OCI-M1 (cell line): ENCODE measurements around the gene USP10.
A peak's percentile ranks its signal among the peaks of the same experiment; 100 is the strongest.

ENCODE experiments used
- DNase-seq: peaks from one replicate; lab custom pipeline; 2025; lab: John Stamatoyannopoulos, UW

Gene USP10

DNA sequence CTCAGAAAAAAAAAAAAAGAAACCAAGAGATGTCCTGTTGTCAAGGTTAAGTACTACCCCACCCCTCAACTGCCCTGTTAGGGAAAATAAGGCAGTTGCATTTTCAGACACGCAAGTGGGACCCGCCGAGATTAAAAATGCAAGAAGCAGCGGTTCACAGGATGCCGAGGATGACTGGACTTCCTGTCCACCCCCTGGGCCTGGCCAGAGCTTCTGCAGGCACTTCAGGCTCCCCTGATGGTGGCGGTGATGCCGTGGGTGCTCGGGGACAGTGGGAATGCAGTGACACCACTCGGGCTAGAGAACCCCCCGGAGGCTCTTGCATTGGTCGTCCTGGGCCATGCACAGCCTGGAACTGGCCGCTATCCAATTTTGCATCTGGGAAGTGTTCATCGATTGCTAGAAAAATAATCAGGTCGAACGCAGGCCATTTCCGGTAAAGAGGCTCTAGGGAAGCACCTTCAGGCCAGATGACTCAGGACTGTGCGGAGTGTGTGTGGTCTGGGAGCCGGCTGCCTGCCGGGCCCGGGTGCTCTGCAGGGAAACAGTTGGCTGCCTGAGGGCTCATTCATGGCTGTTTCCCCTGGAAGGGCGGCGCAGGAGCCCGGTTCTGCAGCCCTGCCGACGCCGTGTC lies 106.6 kb downstream of the USP10 start:
- DNase-seq, result peak; percentile 83

DNA sequence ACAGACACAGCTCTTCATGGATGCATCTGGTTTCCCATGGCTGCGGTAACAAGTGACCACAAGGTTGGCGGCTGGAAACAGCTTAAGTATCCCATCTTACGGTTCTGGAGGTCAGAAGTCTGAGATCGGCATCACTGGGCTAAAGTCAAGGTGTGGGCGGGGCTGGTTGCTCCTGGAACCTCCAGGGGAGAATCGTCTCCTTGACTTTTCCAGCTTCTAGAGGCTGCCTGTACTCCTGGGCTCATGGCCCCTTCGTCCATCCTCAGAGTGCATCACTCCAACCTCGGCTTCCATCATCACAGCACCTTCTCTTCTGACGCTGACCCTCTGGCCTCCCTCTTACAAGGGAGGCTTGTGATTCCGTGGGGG lies 107.1 kb downstream of the USP10 start:
- DNase-seq, result no peak

DNA sequence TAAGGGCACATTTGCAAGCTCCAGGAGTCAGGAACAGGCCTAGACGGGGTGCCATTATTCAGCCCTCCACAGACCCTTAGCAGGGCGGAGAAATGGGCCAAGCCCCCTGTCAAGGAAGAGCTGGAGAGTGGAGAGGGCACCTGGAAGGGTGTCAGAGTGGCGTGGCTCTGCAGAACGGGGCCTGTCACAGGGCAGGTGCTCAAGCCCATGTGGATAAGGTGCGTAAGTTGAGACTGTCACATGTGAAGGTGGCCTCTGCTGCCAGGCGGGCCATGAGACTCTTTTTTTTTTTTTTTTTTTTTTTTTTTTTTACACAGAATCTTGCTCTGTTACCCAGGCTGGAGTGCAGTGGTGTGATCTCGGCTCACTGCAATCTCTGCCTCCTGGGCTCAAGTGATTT lies 108.0 kb downstream of the USP10 start:
- DNase-seq, result no peak

DNA sequence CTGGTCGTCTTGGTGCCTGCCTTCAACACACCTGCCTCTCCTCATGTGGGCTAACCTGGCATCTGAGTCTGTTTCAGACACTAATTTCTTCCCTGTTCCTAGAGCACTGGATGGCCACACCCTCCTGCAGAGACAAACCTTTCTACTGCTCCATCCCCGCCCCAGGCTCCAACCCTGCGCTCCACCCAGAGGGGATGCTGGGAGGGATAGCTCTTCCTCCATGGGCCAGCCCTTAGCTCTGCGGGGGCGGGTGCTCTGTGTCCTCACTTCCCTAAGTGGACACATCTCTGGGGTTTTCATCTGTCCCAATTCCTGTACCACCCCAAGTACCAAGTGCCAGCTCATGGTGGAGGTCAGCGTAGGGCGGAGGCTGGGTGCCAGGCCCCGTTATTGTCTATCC lies 109.0 kb downstream of the USP10 start:
- DNase-seq, result no peak

DNA sequence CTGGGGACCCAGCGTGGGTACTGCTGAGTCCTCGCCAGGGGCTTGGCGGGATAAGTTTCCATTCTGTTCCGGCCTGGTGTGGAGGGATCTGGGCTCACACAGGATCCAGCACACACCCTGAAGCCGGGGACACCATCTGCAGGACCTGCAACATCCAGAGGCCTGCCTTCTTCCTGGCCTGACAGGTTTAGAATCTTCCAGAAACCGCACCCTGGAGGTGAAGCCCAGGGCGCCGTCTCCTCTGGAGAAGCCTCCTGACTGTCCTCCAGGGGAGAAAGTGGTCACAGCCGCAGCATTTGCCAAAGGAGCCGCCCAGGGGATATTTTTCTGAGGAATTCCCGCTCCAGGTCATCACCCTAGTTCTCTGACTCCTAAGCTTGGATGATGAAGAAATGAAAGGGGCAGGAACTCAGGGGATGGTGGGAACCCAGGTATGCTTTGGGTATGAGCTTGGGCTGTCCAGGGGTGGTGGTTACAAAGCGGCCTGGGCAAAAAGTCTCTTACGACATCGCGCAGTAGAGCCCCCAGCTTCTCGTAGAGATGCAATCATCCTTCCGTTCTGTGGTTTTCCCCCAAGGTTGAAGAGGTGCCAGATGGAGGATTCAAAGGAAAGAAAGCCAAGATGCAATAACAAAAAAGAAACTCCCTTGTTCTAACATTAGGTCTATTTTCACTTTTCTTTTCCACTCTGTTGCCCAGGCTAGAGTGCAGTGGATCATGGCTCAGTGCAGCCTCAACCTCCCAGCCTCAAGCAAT lies 110.9 kb downstream of the USP10 start:
- peak; percentile 50 for DNase-seq

DNA sequence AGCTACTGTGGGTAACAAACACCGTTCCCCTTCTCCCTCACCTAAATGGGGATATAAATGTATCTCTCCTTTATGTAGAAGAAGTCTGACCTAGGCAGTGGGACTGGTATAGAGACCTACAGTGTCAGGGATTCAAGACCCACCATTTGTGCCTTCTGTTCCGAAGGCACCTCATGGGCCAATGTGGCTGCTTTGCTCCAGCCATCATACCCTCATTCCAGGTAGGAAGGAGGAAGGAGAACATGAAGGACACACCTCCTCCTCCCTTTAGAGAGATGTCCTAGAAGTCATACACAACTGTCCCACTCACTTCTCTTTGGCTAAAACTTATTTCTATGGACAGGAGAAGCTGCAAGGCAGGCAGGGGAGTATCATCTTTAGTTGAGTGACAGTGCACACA lies 111.7 kb downstream of the USP10 start:
- DNase-seq, result no peak

DNA sequence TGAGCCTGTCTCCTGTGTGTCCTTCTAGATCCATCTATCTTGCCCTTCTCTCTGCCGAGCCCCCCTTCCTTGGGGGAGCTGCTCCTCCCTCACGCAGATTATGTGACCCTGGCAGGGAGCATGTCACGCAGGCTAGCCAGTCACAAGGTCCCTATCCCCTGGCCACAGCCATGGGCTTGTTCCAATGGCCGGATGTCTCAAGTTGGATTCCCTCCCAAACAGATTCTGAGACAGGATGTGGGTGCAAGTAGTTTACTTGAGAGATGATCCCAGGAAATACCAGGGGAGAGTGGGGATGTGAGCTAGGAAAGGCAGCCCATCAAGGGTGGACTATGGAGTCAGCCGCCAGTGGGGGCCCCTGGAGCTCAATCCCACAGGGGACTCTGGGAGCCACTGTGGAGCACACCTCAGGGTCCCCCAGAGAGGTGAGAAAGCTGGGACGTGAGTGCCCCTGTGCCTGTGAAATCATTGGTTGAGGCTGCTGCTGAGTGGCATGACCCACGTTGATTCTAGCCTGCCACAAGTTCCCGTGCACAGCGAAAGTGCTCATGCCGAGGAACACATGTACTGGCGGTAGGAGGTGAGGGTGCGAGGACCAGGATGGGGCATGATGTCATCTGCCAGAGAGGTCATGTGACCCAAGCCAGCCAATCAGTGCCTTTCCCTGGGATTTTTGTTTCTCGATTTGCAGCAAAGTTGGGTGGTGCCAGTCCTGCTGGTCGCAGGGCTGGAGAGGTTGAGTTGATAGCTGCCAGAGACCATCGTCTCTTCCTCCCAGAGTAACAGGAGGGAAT lies 113.5 kb downstream of the USP10 start:
- no peak for DNase-seq

DNA sequence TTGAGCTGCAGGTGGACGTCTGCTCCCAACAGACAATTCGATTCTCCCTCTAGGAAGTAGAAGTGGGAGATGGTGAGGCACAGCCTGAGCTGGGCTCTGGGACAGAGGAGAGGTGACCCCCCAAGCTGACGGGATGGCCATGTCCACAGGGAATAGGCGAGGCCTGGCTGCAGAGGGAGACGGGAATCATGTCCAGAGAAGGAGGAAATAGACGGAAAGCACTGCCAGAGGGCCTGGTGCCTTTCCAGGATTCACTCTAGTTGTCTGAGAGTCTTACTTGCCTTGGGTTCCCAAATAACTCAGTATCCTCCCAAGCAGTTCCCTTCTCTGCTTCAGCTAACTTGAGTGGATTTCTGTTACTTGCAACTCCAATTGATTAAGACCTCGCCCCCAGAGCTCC lies 115.7 kb downstream of the USP10 start:
- DNase-seq, result no peak

DNA sequence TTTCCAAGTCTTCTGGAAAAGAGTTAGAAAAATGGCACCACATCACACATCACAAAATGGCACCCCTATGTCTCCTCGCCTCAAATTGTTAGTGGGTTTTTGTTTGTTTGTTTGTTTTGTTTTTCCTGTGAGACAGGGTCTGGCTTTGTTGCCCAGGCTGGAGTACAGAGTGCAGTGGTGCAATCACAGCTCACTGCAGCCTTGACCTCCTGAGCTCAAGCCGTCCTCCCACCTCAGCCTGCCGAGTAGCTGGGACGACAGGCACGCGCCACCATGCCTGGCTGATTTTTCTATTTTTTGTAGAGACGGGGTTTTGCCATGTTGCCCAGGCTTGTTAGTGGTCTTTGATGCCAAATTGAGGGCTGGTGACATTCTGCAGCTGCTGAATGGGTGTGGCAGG lies 116.2 kb downstream of the USP10 start:
- no peak for DNase-seq

DNA sequence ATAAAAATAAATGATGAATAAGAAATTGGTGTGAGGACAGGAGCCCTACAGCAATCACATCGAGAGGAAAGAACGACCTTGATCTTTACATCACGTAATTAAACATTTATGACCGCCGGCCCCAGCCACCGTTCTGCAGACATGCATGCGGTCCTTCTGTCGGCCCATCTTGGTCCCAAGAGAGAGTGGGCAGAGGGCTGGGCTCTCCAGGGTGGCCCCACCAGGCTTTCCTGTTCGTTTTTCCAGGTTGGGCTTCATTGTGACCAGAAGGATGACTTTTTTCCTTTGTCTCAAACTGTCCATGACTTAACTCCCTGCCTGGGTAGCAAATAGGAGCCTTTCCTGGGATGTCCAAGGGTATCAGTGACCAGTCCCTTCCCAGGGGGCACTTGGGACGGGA lies 116.7 kb downstream of the USP10 start:
- DNase-seq, result no peak

DNA sequence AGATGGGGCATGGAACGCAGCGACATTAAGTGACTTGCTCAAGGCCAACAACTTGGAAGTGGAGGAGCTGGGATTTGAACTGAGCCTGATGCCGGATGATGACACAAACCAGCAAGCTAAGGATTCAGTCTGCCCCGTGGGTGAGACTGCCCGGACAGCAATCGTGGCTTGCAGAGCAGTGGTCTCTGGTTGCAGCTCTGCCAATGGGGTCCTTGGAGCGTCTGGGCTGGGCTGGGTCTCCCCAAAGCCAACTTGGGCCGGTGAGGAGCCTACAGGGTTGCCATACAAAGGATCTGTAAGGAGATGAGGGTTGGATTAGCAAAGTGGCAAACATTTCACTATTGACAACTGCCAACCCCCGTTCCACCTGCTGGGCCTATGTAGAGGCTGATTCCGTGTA lies 117.4 kb downstream of the USP10 start:
- no peak for DNase-seq

DNA sequence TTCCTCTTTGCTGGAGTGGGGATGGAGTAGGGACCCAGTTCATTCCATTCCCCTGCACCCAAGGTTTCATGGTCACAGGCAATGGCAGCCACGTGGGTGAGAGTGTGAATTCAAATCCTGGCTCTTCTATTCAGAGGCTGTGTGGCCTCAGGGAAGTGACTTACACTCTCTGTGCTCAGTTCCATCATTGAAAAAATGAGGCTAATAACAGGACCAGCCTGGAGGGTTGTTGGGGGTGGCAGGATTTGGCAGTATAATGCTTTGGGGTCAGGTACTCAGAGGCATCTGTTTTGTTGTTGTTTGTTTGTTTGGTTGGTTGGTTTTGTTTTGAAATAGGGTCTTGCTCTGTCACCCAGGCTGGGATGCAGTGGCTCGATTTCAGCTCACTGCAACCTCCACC lies 117.8 kb downstream of the USP10 start:
- DNase-seq, result no peak

DNA sequence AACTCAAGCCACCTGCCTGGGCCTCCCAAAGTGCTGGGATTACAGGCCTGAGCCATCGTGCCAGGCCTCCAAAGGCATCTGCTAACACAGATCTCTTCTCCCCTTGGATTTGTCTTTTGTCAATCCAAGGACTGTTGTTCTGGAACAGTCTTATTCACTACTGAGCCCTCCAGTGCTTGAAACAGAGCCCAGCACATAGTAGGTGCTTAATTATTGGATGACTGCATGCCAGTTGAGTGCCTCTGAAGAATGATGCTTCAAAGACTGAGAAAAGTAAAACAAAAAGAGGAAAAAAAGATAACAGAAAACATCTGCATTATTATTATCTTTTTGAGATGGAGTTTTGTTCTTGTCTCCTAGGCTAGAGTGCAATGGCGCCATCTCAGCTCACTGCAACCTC lies 118.3 kb downstream of the USP10 start:
- DNase-seq, result no peak

DNA sequence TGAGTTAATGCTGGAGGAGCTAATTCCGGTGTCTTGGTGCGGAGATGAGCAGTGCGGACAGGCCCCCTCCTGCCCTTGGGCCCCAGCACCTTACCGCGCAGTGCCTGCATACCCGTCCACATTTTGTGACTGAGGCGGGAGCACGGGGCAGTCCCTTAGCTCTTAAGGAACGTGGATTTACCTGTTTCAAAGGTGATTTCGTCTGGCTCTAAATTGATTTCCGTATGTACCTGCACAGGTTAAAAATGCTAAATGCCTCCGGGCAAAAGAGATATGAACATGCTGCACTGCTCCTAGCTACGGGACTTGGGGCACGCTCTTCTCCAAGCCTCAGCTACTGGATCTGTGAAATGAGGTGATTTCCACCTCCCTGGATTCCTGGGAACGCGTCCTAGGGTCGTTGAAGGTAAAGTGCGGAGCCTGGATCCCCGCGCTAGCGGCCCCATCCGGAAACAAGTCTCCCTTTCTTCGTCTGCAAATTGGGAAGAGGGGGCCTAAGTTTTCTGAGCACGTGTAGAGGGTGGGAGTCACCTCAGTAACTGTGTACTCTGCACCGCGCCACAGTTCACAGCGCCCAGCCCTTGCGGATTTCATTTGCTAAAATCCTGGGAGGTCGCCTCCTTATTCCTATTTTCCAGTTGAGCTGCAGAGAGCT lies 119.3 kb downstream of the USP10 start:
- no peak for DNase-seq

DNA sequence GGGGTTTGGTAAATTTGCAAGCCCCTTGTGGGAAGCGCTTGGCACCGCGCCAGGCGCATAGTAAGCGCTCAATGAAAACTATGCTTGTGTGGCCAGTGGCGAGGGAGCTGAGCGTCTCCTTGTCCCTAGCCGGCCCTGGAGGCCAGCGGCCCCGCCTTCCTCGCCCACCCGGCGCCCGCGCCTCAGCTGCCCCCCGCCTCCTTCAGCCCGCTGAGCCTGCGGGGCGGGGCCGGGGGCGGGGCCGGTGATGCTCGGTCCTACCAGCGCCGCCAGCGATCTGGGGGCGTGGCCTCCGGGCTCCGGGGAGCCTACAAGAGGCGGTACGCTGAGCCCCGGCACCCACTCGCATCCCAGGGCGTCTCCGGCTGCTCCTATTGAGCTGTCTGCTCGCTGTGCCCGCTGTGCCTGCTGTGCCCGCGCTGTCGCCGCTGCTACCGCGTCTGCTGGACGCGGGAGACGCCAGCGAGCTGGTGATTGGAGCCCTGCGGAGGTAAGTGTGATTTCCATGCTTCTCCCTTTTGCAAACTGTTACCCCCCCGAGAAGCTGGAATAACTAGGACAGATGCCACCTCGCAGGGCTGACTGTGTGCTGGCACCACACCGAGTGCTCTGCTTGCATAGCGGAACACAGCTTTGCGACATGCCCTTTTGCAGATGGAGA lies 120.0 kb downstream of the USP10 start, which contains the start of gene CRISPLD2:
TSS of gene CRISPLD2 (plus strand) at position 342 of the 661 bp plus-strand sequence. CDS start 18,511 bp downstream, outside the sequence.
- peak; percentile 86 for DNase-seq

DNA sequence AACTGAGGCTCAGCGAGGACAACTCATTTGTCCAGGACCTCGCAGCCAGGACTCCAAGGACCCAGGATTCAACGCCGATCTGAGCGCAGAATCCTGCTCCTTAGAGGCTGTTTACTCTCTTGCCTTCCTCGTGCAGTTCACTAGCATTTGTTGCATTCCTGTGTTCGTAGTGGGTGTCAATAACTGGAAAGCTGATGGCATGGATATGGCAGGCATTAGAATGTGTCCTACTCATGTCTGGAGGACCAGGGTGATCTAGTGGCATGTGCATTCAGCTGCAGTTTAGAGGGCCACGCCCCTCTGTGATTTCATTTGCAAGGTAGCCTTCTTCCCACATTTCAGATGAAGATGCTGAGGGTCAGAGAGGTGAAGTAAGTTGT lies 120.5 kb downstream of the USP10 start:
- no peak for DNase-seq

DNA sequence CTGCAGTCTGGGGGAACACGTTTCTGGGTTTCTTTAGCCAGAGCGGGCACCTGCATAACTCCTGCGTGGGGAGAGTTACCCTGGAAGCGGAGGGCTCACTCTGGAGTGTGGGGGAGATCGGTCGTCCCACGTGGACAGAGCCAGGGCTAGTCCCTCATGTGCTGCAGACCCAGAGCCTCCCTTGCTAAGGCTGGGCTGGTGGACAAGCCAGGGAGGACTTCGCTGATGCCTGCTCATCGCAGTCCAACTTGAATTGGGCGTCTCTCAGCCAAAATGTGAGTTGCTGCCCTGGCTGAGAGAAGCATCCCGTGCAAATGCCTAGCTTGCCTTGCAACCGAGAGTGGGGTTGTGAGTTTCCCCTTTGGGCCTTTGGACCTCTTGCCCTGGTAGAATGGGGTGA lies 121.0 kb downstream of the USP10 start:
- no peak for DNase-seq

DNA sequence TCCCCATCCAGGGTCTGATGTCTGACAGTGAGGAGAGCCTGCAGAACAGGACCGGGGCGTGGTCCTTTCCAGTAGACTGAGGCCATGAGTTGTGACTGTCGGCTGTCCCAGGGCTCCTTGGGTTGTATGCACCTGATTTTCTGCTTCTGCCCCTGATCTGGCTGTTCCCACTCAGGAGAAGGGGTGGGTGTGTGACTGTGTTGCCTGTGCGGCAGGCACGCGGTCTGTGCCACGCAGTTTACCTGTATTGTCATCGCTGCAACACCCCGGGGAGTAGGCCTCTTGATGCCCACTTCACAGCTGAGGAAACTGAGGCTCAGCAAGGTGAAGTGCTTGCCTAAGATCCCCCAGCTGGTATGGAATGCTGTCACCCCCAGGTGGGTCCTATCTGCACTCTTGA lies 121.4 kb downstream of the USP10 start:
- no peak for DNase-seq

DNA sequence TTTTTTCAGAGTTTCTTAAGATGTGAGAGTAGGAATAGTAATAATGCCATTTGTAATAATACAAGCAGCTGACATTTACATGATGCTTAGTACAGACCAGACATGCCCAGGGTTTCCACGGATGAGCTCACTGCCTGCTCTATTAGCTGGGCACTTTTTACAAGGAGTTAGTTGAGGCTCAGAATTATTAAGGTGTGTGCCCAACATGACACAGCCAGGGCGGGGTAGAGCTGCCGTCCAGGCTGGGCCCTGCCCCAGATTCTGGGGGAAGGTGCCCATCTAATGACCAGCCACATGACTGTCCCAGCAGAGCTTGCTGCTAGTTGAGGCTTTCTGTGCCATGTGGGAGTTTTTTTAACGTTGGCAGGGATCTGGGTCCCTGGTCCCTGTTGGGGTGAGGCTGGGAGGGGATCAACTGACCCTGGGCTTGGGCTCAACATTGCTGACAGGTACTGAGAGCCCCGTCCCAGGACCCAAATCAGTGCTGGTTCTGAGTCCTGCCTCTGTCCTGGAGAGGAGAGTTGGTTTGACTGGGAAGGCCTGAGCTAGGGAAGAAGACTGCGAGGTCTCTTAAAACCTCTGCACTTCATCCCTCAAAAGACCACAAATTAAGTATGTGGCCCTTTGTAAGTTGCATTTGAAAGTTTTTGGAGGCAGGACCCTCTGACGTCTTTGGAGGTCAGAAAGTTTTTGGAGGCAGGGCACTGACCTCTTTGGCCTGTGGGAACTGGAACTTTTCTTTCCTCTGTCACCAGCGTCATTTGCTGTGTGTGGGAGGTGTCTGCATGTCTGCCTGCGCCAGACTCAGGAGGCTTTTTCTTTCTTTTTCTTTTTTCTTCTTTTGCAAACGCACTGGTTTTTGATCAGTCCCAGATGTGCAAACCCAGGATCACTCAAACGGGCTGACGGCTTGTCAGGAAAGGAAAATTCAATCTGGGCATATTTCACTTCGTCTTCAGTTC lies 122.2 kb downstream of the USP10 start:
- DNase-seq, result no peak

DNA sequence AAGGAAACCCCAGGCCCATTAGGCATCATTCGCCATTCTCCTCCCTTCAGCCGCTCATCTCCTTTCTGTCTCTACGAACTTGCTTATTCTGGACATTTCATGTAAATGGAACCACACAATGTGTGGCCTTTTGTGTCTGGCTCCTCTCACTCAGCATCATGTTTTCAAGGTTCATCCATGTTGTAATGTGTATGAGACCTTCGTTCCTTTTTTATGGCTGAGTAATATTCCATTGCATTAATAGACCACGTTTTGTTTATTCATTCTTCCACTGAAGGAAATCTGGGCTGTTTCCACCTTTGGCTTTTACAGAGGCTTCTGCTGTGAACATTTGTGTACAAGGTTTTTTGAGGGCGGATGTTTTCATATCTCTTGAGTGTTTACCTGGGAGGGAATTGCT lies 123.2 kb downstream of the USP10 start:
- no peak for DNase-seq

DNA sequence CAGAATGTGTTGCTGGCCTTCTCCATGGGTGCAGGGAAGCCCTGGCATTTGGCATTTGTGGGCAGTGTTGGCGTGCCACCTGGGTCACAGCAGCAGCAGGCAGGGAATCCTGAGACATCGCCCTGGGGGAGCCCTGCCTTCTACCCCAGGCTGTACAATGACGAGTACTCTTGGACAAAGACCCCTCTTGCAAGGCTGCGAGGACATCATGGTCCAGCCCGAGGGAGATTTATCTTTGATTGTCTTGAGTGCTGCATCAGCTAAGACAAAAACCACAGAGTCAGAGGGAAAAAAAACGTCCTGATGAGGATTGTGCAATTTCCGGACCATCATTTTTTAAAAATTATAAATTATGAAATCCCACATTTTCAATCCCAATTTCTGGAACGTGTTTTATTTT lies 123.7 kb downstream of the USP10 start:
- peak; percentile 55 for DNase-seq
